Measurements from ENCODE around the gene PEBP1.

DNA sequence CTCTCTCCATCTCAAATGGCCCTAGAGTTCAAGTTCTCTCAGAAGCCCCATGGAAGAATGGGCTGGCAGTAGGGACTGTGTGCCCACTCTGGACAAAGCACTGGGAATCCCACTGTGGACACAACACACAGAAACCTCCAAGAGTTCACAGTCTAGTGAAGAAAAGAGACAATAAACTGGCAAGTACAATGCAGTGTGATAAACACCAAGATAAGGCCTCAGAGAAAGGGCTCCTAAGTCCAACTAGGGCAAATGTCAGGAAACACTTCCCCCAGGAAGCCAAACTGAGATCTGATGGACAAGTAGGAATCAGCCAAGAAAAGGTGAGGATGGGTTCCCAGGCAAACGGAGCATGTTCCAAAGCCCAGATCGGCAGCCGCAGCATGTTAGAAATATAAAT is 37.5 kb upstream of the PEBP1 start:
- TF ChIP-seq CTCF (conservative IDR thresholded peaks at IDR 0.05; ENCODE audit: low read depth, low read length) (no peak), POLR2A (IDR thresholded peaks at IDR 0.05; ENCODE audit: low read depth, low read length) (no peak), RAD21 (IDR thresholded peaks at IDR 0.05; ENCODE audit: low read length) (no peak), USF2 (IDR thresholded peaks at IDR 0.05; ENCODE audit: low read depth, low read length) (no peak), CHD1 (IDR thresholded peaks at IDR 0.05; ENCODE audit: low read depth, low read length) (no peak), MAFK (IDR thresholded peaks at IDR 0.05; ENCODE audit: low read depth, low read length) (no peak)

Data from IMR-90 (cell line).